Stimulated activated CD4-positive, alpha-beta T cell treated with anti-CD3 and anti-CD28 coated beads, Interleukin-12 subunit alpha, Interleukin-12 subunit beta, amount 100 ng/mL, for 48 hours (primary cell): ENCODE measurements around the gene GMPPA.
A peak's percentile ranks its signal among the peaks of the same experiment; 100 is the strongest.

Source experiments
- DNase-seq, 3 donors: peaks; one replicate each; pipeline ENCODE4 v3.0.0-alpha.2; 2020; ENCODE audit warnings: low read depth in 2 of 3, low spot score in 1 of 3

The GMPPA gene

GRCh38 chr2:219519526-219519916, 20.8 kb downstream of the GMPPA start:
- no peak for DNase-seq

DNA sequence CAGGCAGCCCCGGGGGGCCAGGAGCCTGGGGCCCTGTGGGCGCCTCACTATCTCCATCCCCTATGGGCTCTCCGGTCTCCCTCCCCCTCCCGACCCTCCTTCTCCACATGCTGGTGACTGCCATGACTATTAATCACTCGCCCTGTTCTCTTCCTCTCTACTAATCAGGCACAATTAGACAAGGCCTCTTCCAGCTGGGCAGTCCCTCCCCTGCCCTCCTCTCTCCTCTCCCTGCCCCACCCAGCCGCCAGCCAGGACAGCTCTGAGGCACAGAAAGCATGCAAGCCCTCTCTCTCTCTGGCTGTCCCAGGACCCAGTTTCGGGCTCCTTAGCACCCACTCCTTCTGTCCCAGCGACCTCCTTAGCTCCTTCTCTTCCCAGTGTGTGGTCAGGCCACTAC, 21.4 kb downstream of the GMPPA start:
- DNase-seq = no peak

DNA sequence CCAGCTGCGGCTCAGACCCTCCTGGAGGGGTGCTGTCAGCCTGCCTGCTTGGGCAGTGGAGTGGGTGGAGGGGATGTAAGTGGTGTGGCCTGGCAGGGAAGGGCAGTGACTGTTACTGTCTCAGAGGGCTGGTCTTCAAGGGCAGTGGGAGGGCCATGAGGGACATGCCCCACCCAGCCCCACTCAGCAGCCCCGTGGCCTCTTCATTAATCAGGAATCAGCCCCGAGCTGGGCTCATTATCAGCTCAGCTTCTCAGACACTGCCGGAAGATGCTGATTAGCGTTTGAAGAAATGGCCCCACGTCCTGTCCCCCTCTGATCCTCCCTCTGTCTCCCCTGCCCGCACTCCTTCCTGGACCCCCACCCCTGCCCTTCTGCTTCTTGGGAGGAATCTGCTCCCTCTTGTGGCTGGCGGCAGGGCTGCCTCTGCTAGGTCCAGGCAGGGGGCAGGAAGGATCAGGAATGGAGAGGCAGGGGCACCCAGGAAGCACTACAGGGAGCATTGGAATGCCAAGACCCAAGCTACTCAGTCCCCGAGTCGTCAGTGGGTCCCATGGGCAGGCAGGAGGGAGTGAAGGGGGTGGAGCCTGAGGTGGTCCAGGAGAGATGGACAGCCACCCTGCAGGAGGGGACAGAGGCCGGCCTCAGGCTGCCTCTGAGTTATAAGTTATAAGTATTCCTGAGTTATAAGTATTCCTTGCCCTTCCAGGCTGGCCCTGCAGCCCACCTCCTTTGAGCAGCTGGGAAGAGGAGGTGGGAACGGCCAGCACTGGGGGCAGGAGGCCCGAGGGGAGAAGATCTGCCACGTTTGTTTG, 22.6 kb downstream of the GMPPA start:
- no peak for DNase-seq

DNA sequence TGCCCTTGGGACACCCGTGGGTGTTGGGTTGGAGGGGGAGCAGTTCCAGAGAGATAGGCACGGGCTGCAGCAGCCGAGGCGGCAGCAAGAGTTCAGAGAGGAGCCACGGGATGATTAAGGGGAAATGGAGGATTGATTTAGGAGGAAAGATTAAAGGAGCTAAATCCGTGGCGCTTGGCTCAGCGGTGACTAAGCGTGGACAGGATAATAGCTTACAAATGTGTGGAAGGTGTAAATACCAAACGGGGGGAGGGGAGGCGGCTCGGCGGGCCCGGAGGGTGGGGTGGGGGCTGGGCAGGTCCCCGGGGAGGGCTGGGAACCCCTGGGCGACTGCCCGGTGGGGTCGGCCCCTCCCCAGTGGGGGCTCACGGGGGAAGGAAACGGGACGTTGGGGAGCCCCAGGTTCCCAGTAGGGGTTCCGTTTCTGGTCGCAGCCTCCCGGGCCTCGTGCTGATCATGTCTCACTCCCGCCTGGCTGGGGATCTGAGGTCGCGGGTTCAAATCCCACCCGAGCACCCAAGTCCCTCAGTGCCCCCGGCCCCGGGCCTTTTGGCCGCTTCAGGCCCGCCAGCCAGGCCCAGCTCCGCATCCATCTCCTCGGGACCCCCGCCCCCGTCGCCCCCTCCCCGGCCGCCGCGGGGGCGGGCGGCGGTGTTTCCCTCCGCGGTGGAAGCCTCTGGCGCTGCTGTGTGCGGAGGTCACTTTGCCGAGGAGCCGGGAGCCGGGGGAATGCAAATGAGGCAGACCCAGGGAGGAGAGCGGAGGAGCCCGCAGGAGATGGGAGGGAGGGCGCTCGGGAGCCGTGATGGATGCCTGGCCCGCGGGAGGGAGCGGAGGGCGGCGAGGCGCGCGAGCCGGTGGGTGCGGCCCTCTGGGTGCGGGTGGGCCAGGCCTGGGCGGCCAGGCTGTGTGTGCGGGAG, 23.7 kb downstream of the GMPPA start:
- no peak for DNase-seq

DNA sequence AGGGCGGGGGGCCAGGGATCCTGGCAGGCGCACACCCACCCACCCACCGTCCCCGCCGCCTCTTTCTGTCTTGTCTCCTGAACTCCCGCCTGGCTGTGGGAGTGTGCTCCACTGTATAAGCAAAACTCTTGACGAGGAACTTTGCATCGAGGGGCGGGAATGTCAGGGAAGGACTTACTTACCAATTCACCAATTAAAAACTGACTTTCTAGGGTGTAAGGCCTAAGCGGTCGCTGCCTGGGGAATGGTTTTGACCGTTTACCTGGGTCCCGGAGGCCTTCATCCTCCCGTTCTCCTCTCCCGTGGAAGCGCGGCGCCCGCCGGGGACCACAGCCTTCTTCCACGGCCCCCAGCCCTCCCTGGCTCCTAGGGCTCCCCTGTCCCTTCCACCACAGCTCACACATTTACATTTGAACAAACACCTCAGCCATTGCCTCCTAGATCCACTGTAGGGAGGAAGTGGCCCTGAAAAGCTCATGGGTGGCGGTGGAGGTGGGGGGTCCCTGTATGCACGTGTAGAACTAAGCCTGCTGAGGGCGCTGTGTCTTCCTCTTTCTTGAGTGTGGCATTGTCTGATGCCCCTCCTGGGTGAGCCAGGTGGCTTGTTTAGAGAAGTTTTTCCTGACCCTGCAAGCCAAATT, 24.5 kb downstream of the GMPPA start:
- no peak for DNase-seq

DNA sequence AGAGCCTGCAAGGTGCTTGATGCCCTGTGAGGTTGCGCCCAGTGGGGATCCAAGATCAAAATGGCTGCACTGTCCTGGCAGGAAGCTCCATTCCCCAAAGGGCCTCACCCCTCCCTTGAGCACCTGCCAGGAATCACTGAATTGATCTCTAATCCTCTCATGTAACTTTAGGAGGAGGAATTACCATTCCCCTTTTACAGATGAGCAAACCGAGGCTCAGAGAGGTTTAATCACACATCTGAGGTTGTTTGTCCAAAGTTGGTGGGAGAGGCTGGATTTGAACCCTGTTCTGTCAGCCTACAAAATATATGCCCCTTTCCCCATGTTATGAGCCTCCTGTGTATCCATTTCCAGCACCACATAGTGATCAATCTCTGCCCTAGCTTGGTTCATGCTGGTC, 26.1 kb downstream of the GMPPA start:
- DNase-seq = no peak

DNA sequence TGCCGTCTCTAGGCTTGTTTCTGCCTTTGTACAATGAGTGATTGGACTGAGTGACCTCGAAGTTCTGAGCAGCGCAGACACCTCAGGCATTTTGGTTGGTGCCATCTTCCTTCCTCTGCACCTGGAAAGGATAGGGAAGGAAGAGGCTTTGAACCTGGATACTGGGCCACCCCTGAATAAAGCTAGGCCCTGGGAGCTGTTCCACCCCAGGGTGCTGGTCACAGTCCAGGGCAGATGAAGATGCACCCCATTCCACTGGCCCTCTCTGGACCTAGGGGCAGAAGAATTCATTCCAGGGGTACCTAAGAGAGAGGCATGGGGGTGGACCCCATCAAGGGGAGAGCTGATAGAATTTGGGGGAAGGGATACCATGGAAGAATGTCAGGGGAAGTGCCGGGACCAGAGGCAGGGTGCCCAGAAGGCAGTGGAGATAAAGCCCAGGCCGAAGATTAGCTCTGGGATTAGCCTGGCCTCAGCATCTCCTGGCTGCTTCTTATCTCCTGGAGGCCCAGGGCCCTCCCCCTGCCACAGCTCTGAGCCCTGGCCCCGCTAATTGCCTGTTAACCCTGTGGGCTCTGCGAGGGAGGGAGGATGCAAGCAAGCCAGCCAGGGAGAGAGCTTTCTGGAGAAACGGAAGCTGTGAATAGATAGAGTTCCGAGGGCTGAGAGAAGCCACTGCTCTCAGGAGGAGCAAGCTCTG, 27.0 kb downstream of the GMPPA start:
- no peak for DNase-seq

- DNase-seq = no peak
Measured at GRCh38 chr2:219526320-219527075, 27.8 kb downstream of the GMPPA start.

GRCh38 chr2:219527076-219527394, 28.3 kb downstream of the GMPPA start:
- DNase-seq = no peak

GRCh38 chr2:219527472-219527871, 28.8 kb downstream of the GMPPA start:
- DNase-seq = no peak

- peak; percentile 75 to 88 (median 82) for DNase-seq
Measured at GRCh38 chr2:219530048-219530963, 31.6 kb downstream of the GMPPA start.

DNA sequence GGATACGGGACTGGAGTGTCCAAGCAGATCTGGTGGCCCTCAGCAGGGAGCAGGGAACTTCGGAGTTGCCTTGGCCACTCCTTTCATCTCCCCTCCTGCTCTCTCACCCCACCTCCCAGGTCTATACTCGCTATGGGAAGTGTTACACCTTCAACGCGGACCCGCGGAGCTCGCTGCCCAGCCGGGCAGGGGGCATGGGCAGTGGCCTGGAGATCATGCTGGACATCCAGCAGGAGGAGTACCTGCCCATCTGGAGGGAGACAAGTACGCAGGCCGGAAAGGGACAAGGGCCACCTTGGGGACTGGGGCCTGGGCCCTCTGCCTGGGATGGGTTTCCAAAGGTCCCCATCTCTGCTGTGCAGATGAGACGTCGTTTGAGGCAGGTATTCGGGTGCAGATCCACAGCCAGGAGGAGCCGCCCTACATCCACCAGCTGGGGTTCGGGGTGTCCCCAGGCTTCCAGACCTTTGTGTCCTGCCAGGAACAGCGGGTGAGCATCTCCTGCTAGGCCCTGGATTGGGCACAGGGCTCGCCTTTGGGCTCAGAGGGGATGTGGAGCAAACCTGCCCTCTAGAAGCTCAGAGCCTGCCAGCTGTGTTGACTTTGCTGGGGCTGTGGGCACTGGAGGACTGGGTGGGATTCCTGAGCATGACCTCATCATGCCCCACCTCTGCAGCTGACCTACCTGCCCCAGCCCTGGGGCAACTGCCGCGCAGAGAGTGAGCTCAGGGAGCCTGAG, 33.1 kb downstream of the GMPPA start:
- no peak for DNase-seq

DNA sequence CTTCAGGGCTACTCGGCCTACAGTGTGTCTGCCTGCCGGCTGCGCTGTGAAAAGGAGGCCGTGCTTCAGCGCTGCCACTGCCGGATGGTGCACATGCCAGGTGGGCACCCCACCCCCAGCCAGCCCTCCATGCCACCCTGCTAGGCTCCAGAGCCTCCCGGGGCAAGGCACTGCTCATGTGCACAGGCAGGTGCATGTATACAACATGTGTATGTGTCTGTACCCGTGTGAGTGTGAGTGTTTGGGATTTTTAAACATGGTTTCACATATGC, 33.6 kb downstream of the GMPPA start:
- no peak for DNase-seq

GRCh38 chr2:219533930-219534661, 35.4 kb downstream of the GMPPA start:
- DNase-seq = no peak

- DNase-seq = no peak
Measured at GRCh38 chr2:219536425-219536824, 37.7 kb downstream of the GMPPA start.

DNA sequence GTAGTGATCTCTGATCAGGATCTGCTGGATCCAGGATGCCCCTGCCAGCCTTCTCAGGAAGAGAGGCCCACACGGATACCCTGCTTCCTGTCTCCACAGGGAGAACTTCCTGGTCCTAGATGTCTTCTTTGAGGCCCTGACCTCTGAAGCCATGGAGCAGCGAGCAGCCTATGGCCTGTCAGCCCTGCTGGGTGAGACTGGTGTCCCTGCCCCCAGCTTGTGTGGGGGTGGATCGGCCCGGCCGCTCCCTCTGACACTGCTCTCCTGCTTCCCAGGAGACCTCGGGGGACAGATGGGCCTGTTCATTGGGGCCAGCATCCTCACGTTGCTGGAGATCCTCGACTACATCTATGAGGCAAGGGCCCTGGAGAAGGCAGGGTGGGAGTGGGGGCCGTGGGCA, 38.3 kb downstream of the GMPPA start:
- DNase-seq = no peak

DNA sequence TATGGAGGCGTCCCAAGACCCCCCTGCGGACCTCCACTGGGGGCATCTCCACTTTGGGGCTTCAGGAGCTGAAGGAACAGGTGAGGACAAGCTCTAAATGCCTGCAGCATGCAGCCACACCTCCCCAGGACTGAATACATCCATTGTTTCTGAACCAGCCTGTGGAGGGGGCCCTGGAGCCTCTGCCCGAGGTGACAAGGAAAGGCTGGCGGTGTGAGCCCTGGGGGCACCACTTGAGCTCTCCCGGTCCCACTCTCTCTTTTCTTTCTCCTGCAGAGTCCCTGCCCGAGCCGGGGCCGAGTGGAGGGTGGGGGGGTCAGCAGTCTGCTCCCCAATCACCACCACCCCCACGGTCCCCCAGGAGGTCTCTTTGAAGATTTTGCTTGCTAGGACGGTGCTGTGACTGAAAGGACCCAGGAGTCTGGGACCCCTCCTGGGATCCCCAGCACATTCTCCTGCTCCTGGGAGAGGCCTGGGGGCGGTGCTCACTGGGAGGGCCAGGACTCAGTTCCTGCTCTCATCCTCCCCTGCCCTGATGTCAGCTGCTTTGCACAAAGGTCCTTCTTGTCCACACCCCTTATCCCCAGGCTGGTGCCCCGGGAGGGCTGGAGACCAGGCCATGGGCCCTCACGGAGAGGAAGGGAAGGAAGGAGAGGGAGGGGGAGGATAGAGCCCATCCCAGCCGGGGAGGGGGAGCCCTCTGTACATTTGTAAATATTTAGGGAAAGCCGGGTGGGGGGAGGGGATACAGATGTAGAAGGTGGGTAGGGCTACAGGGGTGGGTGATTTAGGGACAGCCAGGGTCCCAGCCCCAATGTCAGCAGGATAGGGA, 39.2 kb downstream of the GMPPA start:
- no peak for DNase-seq
